Calu3 (cell line): ENCODE measurements around the gene BMPR1B. TPM values are rescaled to one million over a fixed set of nuclear protein-coding genes. Genes with fewer than 3 reads are reported as not detected.

Experiments
- BruUV-seq: library from RNA; stranded (reverse); fragments of 400-500 nt; replicated peaks from 2 replicates; lab custom pipeline; 2021; lab: Mats Ljungman, UMichigan
- CTCF ChIA-PET: fragments of 300-600 bp; sonication (Branson Sonifier 250); formaldehyde crosslinking; loops from one replicate; lab custom pipeline; 2022; ENCODE audit warnings: antibody characterized with exemption; lab: Charles Lee
- DNase-seq: peaks from one replicate; pipeline ENCODE4 v3.0.0; 2022
- H3K27ac Mint-ChIP-seq: one replicate; pipeline ENCODE4 v1.8.0; 2022; ENCODE audit warnings: mixed read lengths; ENCODE audit not compliant: unreplicated experiment
- H3K27me3 Mint-ChIP-seq: one replicate; pipeline ENCODE4 v1.8.0; 2022; ENCODE audit warnings: mixed read lengths; ENCODE audit not compliant: unreplicated experiment
- H3K36me3 Mint-ChIP-seq: one replicate; pipeline ENCODE4 v1.8.0; 2022; ENCODE audit warnings: mild to moderate bottlenecking, moderate library complexity, mixed read lengths; ENCODE audit not compliant: insufficient read depth, unreplicated experiment
- H3K4me1 Mint-ChIP-seq: one replicate; pipeline ENCODE4 v1.8.0; 2022; ENCODE audit warnings: mild to moderate bottlenecking, low read depth, mixed read lengths; ENCODE audit not compliant: unreplicated experiment
- H3K4me3 Mint-ChIP-seq: one replicate; pipeline ENCODE4 v1.8.0; 2022; ENCODE audit warnings: mild to moderate bottlenecking, low read depth, moderate library complexity, mixed read lengths; ENCODE audit not compliant: unreplicated experiment
- H3K9me3 Mint-ChIP-seq: one replicate; pipeline ENCODE4 v1.8.0; 2022; ENCODE audit warnings: low read depth, mixed read lengths; ENCODE audit not compliant: unreplicated experiment
- CTCF ChIP-seq: fragments of 200-600 bp; IDR thresholded peaks from one replicate; pipeline ENCODE4 v1.8.0; 2022; ENCODE audit warnings: antibody characterized with exemption; ENCODE audit not compliant: unreplicated experiment
- intact Hi-C: fragments of 100-400 bp; cut with micrococcal nuclease; formaldehyde crosslinking; loops from one replicate; pipeline ENCODE4 v1.10.0; 2022; ENCODE audit not compliant: unreplicated experiment
- total RNA-seq: library from RNA; stranded (reverse); gene quantifications from 2 replicates; pipeline ENCODE4 v1.2.3, GENCODE V29; 2022

Gene BMPR1B
- total RNA-seq, 1 experiment from 2014 or later: 9.2 TPM

- Mint-ChIP-seq H3K4me1 (no peaks in the 10 kb centered on the region), H3K27me3 (no peaks in the 10 kb centered on the region), H3K4me3 (no peak overlapping the region), H3K27ac (no peak overlapping the region), H3K9me3 (no peaks in the 10 kb centered on the region), H3K36me3 (no peaks in the 10 kb centered on the region)
- CTCF ChIA-PET: no interaction called here
- no TSS peak for BruUV-seq
- no peak for TF ChIP-seq CTCF
- intact Hi-C loops: no loop called here
- DNase-seq: no peak
These were observed 404.2 kb downstream of the BMPR1B start for GRCh38 chr4:95161781-95162469.

- no peak for DNase-seq
- intact Hi-C loops: no loop called here
- TF ChIP-seq CTCF: no peak
- Mint-ChIP-seq H3K27me3 (no peaks in the 10 kb centered on the region), H3K4me1 (no peaks in the 10 kb centered on the region), H3K27ac (no peak overlapping the region), H3K36me3 (no peaks in the 10 kb centered on the region), H3K4me3 (no peak overlapping the region), H3K9me3 (no peaks in the 10 kb centered on the region)
- no TSS peak for BruUV-seq
- CTCF ChIA-PET: no interaction called here
These were observed 405.1 kb downstream of the BMPR1B start for GRCh38 chr4:95162867-95163266.

GRCh38 chr4:95165926-95166524 lies 408.3 kb downstream of the BMPR1B start:
- DNase-seq: peak; percentile 24
- H3K9me3 Mint-ChIP-seq: no peaks in the 10 kb centered on the region
- no peaks in the 10 kb centered on the region for H3K4me1 Mint-ChIP-seq
- no peak overlapping the region for H3K4me3 Mint-ChIP-seq
- H3K27ac Mint-ChIP-seq: no peak overlapping the region
- no peaks in the 10 kb centered on the region for H3K27me3 Mint-ChIP-seq
- H3K36me3 Mint-ChIP-seq: no peaks in the 10 kb centered on the region
- BruUV-seq: no TSS peak
- intact Hi-C loops: loop anchor here (5.0 kb wide), 1 partner anchor 346 kb away; no protein-coding TSS in a partner anchor
- no peak for TF ChIP-seq CTCF
- CTCF ChIA-PET: no interaction called here

- Mint-ChIP-seq H3K4me3 (no peak overlapping the region), H3K36me3 (no peaks in the 10 kb centered on the region), H3K27ac (no peak overlapping the region), H3K9me3 (no peaks in the 10 kb centered on the region), H3K27me3 (no peaks in the 10 kb centered on the region), H3K4me1 (no peaks in the 10 kb centered on the region)
- TF ChIP-seq CTCF: no peak
- intact Hi-C loops: loop anchor here (5.0 kb wide), 1 partner anchor 344 kb away; no protein-coding TSS in a partner anchor
- DNase-seq: no peak
- CTCF ChIA-PET: no interaction called here
- no TSS peak for BruUV-seq
These were observed 410.1 kb downstream of the BMPR1B start for GRCh38 chr4:95167805-95168204.
